ELF-1 (cell line): Measurements from ENCODE around the gene CHD9.

ENCODE experiments used
- DNase-seq: peaks from one replicate; pipeline ENCODE4 v3.0.0-alpha.2; 2016; ENCODE audit warnings: low read depth, low spot score

CHD9 gene

DNA sequence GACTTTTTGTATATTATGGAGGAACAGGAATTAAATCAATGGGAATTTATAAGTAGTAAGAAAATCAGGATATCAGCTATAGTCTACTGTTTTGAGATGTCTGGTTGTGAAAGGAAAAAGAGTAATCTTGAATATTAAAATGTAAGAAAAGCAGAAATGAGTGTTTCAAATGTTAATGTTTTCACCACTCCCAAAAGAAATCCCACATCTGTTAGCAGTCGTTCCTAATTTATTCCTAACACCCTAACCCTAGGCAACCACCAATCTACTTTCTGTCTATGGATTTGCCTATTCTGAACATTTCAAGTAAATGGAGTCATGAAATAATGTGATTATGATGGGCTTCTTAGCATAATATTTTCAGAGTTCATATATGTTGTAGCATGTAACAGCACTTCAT, 133.0 kb downstream of the CHD9 start:
- DNase-seq, result no peak

- DNase-seq, result no peak
Observed at GRCh38 chr16:53191413-53191812, 136.6 kb downstream of the CHD9 start.

DNA sequence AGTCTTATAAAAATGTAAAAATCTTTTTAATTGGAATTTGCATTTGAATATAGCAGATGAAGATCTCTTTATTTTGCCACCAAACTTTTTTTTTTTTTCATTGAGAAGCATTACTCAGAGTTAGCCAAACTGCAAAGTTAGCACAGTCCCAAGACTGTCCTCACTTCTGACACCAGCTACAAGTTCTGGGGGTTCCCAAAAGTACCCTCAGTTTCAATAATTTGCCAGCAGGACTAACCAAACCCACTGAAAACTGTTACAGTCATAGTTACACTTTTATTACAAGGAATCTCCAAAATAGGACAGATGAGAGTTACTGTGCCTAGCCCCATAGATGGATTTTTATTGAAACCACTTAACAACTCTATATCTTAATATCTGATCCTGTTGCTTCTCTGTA, 144.1 kb downstream of the CHD9 start:
- DNase-seq, result no peak

DNA sequence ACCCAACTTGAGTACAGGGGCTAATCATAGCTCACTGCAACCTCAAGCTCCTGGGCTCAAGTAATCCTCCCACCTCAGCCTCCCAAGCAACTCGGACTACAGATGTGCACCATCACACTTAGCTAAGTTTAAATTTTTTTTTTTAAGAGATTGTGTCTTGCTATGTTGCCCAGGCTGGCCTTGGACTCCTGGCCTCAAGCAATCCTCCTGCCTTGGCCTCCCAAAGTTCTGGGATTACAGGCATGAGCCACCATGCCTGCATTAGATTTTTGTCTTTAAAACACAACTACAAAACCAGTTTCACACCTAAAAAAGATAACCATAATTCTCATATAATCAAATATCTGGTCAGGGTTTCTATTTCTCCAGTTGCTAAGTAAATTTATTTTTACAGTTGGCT, 147.1 kb downstream of the CHD9 start:
- DNase-seq, result no peak

DNA sequence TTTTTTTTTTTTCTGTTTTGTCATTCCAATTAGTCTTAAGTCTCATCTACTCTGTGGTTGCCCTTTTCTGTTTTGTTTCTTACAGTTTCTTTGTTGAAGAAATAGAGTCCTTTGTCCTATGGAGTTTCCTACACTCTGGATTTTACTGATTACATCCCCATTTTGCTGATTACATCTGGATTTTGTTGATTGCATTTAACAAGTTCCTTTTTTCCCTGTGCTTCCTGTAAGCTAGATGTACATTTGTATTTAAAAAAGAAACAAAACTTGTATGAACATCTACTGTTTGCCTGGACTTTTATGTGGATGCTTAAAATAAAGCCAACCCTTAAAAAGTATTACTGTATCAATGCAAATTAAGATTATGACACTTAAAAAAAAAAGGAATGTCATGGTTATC, 147.6 kb downstream of the CHD9 start:
- DNase-seq, result no peak

DNA sequence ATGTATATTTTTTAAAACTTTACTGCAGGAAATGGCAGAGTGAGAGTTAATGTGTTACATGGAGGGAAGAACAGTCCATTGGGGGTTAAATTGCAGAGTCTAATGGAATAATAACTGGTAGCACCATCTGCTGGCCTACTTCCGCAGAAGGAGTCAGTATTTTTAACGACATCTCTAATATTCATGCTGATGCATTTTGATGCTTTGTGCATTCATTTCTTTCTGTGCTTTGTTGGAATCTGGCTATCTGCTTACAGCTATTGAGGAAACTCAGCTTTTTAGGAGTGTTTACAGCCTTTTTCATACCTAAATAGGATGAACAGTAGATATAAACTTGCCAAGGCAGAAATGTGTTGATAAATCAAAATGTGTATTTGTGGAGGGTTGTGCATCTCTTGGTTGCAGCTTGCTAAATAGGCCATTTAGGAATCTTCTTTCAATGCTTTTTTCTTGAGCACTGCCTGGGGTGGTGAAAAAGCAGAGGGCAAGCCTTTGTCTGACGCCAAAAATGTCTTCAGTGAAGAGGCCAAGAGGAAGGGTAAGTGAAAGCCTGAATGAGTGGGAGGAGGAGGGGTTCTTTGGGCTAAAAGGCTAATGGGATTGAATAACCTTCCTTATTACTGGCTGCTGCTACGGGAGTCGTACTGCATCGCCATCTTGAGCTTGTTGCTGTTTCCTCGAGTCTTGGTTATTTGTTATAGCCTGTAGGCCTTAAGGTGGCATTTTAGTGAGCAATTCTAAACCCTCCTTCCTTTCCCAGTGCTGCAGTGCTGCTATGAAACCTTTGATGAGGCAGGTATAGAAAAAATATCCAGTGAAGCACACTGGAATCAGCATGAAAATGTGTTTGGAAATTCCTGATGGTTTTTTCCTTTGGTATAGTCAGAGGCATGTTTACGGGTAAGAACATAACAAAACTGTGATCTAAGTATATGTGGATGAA, 153.3 kb downstream of the CHD9 start:
- peak; percentile 91 for DNase-seq

GRCh38 chr16:53209429-53209828, 154.6 kb downstream of the CHD9 start:
- no peak for DNase-seq

- no peak for DNase-seq
Observed at GRCh38 chr16:53209877-53210276, 155.1 kb downstream of the CHD9 start.

DNA sequence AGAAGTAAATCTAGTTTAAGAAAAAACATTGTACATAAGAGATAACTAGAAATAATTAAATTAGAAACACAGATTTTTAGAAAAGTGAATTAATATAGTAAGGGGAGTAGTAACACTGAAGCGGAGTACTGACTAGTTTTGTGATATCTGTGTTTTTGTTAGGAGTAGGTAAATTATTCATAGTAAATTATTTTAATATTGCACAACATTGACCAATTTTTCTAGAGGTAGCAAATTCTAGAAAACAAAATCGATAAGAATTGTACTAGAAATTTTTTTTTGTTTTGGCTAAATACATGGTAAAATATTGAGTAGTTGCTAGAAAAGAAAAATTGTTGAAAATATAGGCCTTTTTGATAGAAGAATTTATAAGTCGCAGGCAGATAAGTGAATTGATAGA, 156.5 kb downstream of the CHD9 start:
- DNase-seq, result no peak

DNA sequence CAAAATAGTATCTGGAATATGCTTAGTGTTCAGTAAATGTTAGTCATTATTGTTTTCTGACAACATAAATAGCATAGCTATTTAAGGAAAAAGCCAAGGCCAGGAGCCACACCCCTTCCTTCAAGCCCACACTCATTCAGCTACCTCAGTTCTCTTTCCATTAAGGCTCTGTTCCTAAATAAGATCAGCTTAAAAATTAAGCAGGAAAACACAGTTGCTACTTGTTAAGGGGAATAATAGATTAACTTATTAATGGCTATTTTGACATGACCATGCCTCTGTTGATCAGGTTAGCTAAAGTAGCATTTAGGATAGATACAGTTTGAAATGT, 158.1 kb downstream of the CHD9 start:
- no peak for DNase-seq

- DNase-seq, result no peak
Observed at GRCh38 chr16:53213542-53213941, 158.8 kb downstream of the CHD9 start.

DNA sequence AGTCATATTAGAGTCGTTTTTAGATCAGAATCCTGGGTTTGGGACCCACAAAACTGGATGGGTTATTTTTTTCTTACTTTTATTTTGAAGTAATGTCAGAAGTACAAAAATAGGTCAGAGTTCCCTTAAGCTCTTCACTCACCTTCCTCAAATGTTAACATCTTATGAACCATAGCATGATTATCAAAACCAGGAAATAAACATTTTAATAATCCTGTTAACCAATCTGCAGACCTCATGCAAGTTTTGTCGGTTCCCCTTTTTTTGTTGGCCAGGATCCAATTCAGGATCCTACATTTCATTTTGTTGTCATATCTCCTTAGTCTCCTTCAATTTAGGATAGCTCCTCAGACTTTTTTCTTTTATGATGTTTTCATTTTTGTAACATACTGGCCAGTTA, 162.0 kb downstream of the CHD9 start:
- DNase-seq, result no peak

DNA sequence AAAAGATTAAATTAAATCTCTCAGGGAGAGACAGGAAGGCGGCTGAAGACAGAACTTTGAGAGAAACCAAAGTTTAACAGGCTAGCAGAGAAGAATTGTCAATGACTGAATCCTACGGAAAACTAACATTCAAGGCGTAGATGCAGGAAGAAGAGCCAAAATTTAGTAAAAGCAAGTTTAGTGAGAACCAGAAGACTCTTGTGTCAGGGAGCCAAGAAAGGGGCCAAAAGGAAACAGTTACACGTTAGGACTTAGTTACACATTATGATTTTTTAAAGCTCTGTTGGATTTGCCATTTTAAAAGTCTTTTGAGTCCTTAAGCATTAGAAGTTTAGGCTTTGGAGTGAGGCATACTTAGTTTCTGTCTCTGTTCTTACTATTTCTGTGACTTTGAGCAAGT, 164.6 kb downstream of the CHD9 start:
- no peak for DNase-seq

DNA sequence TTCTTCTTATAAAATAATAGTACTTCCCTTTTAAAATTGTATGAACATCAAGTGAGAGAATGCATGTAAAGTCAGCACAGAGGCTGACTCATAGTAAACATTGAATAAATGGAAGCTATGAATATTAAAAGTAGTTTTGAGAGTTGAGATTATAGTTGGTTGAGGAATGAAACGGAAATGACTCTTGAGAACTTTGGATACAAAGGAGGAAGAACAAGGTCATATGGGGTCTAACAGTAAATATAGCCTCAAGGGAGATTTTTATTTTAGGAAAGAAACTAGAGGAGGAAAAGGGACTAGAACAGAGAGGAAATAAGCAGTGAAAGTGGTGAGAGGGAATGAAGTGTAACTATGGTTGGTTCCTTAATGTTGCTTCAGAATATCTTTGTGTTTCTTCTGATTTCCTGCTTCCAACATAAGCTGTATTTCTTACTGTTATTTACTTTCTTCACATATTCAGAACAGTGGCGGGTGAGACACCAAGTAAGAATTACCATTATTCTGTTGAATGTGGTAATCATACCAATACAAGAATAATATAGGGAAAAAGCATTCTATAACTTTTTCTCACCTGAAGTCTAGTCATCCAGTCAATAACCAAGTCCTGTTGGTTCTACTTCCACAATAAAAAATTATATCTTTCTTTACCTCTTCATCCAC, 165.1 kb downstream of the CHD9 start:
- DNase-seq, result no peak

- DNase-seq, result no peak
Observed at GRCh38 chr16:53220585-53220984, 165.8 kb downstream of the CHD9 start.

GRCh38 chr16:53224951-53225533, 170.3 kb downstream of the CHD9 start:
- no peak for DNase-seq

DNA sequence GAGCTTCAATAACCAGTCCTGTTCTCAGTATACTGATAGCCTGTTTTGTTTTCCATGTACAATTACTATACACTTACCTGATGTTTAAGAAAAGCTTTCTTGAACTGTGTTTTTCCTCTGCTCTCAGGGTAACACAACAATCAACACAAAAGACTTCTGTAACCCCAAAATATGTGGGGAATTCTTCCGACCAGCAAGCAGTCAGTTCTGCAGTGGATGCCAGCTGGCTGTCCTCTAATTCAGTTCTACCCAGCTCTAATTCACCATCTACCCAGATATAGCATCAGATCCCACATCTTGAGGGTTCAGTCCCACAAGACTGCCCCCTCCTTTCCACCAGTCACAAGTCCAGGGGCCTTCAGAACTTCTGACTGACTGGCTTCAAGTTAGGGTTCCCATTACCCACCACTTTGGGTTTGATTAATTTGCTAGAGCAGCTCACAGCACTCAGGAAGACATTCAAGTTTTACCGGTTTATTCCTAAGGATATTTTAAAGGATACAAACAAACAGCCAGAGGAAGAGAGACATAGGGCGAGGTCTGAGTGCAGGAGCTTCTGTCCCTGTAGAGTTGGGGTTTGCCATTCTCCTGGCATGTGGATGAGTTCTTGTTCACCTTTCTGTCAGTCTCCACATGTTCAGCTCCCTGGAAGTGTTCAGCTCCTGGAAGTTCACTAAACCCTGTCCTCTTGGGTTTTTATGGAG, 178.2 kb downstream of the CHD9 start:
- DNase-seq, result no peak

DNA sequence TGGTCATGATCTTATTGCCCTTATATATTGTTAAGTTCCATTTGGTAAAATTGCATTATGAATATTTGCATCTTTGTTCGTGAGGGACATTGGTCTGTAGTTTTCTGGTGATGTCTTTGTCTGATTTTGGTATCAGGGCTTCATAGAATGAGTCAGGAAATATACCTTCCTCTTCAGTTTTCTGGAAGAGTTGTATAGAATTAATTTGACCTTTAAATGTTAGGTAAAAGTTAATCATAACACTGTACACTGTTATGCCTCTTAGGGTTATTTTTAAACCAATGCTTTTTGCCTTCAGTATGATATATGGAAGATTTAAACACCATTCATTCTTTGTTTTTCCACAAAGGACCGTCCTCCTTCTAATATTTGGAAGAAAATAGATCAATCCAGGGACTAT, 180.0 kb downstream of the CHD9 start:
- no peak for DNase-seq

GRCh38 chr16:53235851-53236250, 181.1 kb downstream of the CHD9 start:
- DNase-seq, result no peak

GRCh38 chr16:53249331-53249730, 194.5 kb downstream of the CHD9 start:
- DNase-seq, result no peak

- no peak for DNase-seq
Observed at GRCh38 chr16:53257001-53257400, 202.2 kb downstream of the CHD9 start.

DNA sequence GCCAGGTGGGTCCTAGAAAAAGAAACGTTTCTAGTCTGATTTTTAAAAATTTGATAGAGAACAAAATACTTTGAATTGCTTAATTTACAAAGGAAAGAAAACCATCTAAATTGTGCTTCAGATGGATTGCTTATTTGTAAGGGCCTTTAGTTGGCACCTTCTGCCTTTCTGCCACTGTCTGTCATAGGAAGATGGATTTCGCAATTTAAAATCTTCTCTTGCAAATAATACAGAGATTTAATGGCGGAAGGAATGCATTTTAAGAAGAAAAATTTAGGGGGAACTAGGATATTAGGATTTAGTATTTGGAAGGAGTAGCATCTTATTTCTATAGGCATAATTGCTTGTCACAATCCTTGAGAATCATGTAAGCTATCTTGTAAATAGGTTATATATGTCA, 204.0 kb downstream of the CHD9 start:
- DNase-seq, result no peak
